ENCODE data around the gene PIK3R1.

GRCh38 chr5:68261569-68262065 lies 46.1 kb downstream of the PIK3R1 start:
- TF ChIP-seq CTCF (conservative IDR thresholded peaks at IDR 0.05) (peak; percentile 20), ZFX (IDR thresholded peaks at IDR 0.05) (no peak)
